Activated CD8-positive, alpha-beta memory T cell treated with anti-CD3 and anti-CD28 coated beads, Interleukin-2, amount 10 ng/mL, durations not matched to agents 7 days and 5 days (primary cell): Measurements from ENCODE around the gene RNF13. TPM values are rescaled to one million over a fixed set of nuclear protein-coding genes. Genes with fewer than 3 reads are reported as not detected.
"Not testable (repeated sequence)": the region's sequence is repeated elsewhere in the genome, so short reads cannot be mapped to it uniquely, and the experiment has no call there.

Source experiments
- ATAC-seq: fragments of 150-1000 bp; cut with Tn5 transposase; one replicate; pipeline ENCODE4 v1.10.0; 2021; ENCODE audit warnings: moderate library complexity
- CTCF ChIA-PET: fragments of 350-600 bp; sonication (Branson Sonifier 250); formaldehyde crosslinking; loops from one replicate; lab custom pipeline; 2021; ENCODE audit warnings: antibody characterized with exemption; lab: Charles Lee
- DNase-seq: peaks from one replicate; pipeline ENCODE4 v3.0.0-alpha.2; 2020
- H3K27ac Mint-ChIP-seq: one replicate; pipeline ENCODE4 v1.8.0; 2021; ENCODE audit warnings: mild to moderate bottlenecking, mixed read lengths
- H3K27me3 Mint-ChIP-seq: one replicate; pipeline ENCODE4 v1.8.0; 2021; ENCODE audit warnings: mixed read lengths
- H3K36me3 Mint-ChIP-seq: one replicate; pipeline ENCODE4 v1.8.0; 2021; ENCODE audit warnings: mild to moderate bottlenecking, mixed read lengths
- H3K4me1 Mint-ChIP-seq: one replicate; pipeline ENCODE4 v1.8.0; 2021; ENCODE audit warnings: mixed read lengths
- H3K4me3 Mint-ChIP-seq: one replicate; pipeline ENCODE4 v1.8.0; 2021; ENCODE audit warnings: mild to moderate bottlenecking, moderate library complexity, mixed read lengths
- H3K9me3 Mint-ChIP-seq: one replicate; pipeline ENCODE4 v1.8.0; 2022; ENCODE audit warnings: low read depth, mixed read lengths
- total RNA-seq, 2 experiments: library from RNA; stranded (reverse); gene quantifications; one replicate each; pipeline ENCODE4 v1.2.3, GENCODE V29; 2021

Gene RNF13
- total RNA-seq, 2 experiments from 2014 or later = 29.6 to 39.7 TPM

GRCh38 chr3:149810846-149811245, 2.2 kb upstream of the RNF13 start:
- ATAC-seq = no peak
- no peak overlapping the region for H3K27ac Mint-ChIP-seq
- CTCF ChIA-PET = interaction anchor here (1.3 to 1.5 kb wide), 2 partner anchors 9 to 38 kb away, joined by 3 read pairs; no protein-coding TSS in a partner anchor
- no peaks in the 10 kb centered on the region for H3K9me3 Mint-ChIP-seq
- H3K4me1 Mint-ChIP-seq = peaks cover 31% of the 10 kb centered on the region
- peaks cover 15% of the 10 kb centered on the region for H3K27me3 Mint-ChIP-seq
- DNase-seq = no peak
- no peak overlapping the region for H3K4me3 Mint-ChIP-seq
- peaks cover 2% of the 10 kb centered on the region for H3K36me3 Mint-ChIP-seq

- Mint-ChIP-seq H3K4me1 (peaks cover 41% of the 10 kb centered on the region), H3K27me3 (peaks cover 2% of the 10 kb centered on the region), H3K9me3 (no peaks in the 10 kb centered on the region), H3K36me3 (peaks cover 12% of the 10 kb centered on the region), H3K4me3 (peak overlapping the region; percentile 94), H3K27ac (peak overlapping the region; percentile 100)
- CTCF ChIA-PET = no interaction called here
- ATAC-seq (no peak), DNase-seq (no peak)
These were observed 830 bp upstream of the RNF13 start for GRCh38 chr3:149812165-149812605.

GRCh38 chr3:149813367-149814281, 609 bp downstream of the RNF13 start:
- Mint-ChIP-seq H3K4me3 (peak overlapping the region; percentile 94), H3K4me1 (peaks cover 51% of the 10 kb centered on the region), H3K27me3 (no peaks in the 10 kb centered on the region), H3K9me3 (no peaks in the 10 kb centered on the region), H3K27ac (peak overlapping the region; percentile 100), H3K36me3 (peaks cover 20% of the 10 kb centered on the region)
- ATAC-seq = no peak
- CTCF ChIA-PET = interaction anchor here (0.7 to 1.3 kb wide), 4 partner anchors 11 to 146 kb away, joined by 3 to 4 read pairs (median 3); no protein-coding TSS in a partner anchor
- DNase-seq = peak; percentile 47

GRCh38 chr3:149815321-149815720, 2.3 kb downstream of the RNF13 start:
- H3K4me1 Mint-ChIP-seq = peaks cover 55% of the 10 kb centered on the region
- peaks cover 28% of the 10 kb centered on the region for H3K36me3 Mint-ChIP-seq
- peaks cover under 1% of the 10 kb centered on the region for H3K9me3 Mint-ChIP-seq
- no peak for ATAC-seq
- no peak for DNase-seq
- CTCF ChIA-PET = interaction anchor here (1.2 kb wide), 2 partner anchors 63 to 144 kb away, joined by 3 to 4 read pairs; partner anchors contain the start of gene COMMD2
- no peaks in the 10 kb centered on the region for H3K27me3 Mint-ChIP-seq
- H3K27ac Mint-ChIP-seq = peak overlapping the region; percentile 32
- H3K4me3 Mint-ChIP-seq = no peak overlapping the region

- Mint-ChIP-seq H3K27me3 (no peaks in the 10 kb centered on the region), H3K4me3 (no peak overlapping the region), H3K4me1 (peaks cover 55% of the 10 kb centered on the region), H3K9me3 (peaks cover 2% of the 10 kb centered on the region), H3K36me3 (peaks cover 29% of the 10 kb centered on the region), H3K27ac (no peak overlapping the region)
- CTCF ChIA-PET = interaction anchor here (0.7 to 1.0 kb wide), 2 partner anchors 8 to 26 kb away, joined by 3 read pairs; no protein-coding TSS in a partner anchor
- DNase-seq (no peak), ATAC-seq (no peak)
These were observed 2.7 kb downstream of the RNF13 start for GRCh38 chr3:149815728-149816127.

GRCh38 chr3:149816311-149816710, 3.3 kb downstream of the RNF13 start:
- Mint-ChIP-seq H3K9me3 (peaks cover 2% of the 10 kb centered on the region), H3K36me3 (peaks cover 32% of the 10 kb centered on the region), H3K4me1 (peaks cover 55% of the 10 kb centered on the region), H3K27me3 (no peaks in the 10 kb centered on the region), H3K27ac (no peak overlapping the region), H3K4me3 (no peak overlapping the region)
- no peak for ATAC-seq
- DNase-seq = no peak
- CTCF ChIA-PET = interaction anchor here (0.7 to 1.0 kb wide), 2 partner anchors 8 to 25 kb away, joined by 3 read pairs; no protein-coding TSS in a partner anchor

- ATAC-seq (no peak), DNase-seq (no peak)
- peaks cover 53% of the 10 kb centered on the region for H3K4me1 Mint-ChIP-seq
- no peak overlapping the region for H3K4me3 Mint-ChIP-seq
- peaks cover 5% of the 10 kb centered on the region for H3K9me3 Mint-ChIP-seq
- no peaks in the 10 kb centered on the region for H3K27me3 Mint-ChIP-seq
- H3K36me3 Mint-ChIP-seq = peaks cover 39% of the 10 kb centered on the region
- CTCF ChIA-PET = interaction anchor here (4.2 kb wide), 1 partner anchor 9 kb away, joined by 24 read pairs; no protein-coding TSS in a partner anchor
- peak overlapping the region; percentile 60 for H3K27ac Mint-ChIP-seq
These were observed 4.0 kb downstream of the RNF13 start for GRCh38 chr3:149816986-149817385.

GRCh38 chr3:149819432-149819831, 6.4 kb downstream of the RNF13 start:
- ATAC-seq = no peak
- CTCF ChIA-PET = interaction anchor here (0.7 to 4.2 kb wide), 3 partner anchors 8 to 85 kb away, joined by 3 to 24 read pairs (median 3); no protein-coding TSS in a partner anchor
- H3K4me3 Mint-ChIP-seq = no peak overlapping the region
- DNase-seq = no peak
- peaks cover 48% of the 10 kb centered on the region for H3K36me3 Mint-ChIP-seq
- H3K9me3 Mint-ChIP-seq = peaks cover 7% of the 10 kb centered on the region
- no peak overlapping the region for H3K27ac Mint-ChIP-seq
- H3K4me1 Mint-ChIP-seq = peaks cover 46% of the 10 kb centered on the region
- H3K27me3 Mint-ChIP-seq = no peaks in the 10 kb centered on the region

GRCh38 chr3:149820183-149820582, 7.2 kb downstream of the RNF13 start:
- Mint-ChIP-seq H3K36me3 (peaks cover 48% of the 10 kb centered on the region), H3K4me1 (peaks cover 38% of the 10 kb centered on the region)
- CTCF ChIA-PET = interaction anchor here (0.7 to 4.2 kb wide), 3 partner anchors 9 to 86 kb away, joined by 3 to 24 read pairs (median 3); no protein-coding TSS in a partner anchor

GRCh38 chr3:149826636-149827035, 13.6 kb downstream of the RNF13 start:
- H3K9me3 Mint-ChIP-seq = peaks cover 13% of the 10 kb centered on the region
- H3K4me3 Mint-ChIP-seq = no peak overlapping the region
- H3K27ac Mint-ChIP-seq = no peak overlapping the region
- CTCF ChIA-PET = no interaction called here
- H3K4me1 Mint-ChIP-seq = peaks cover 2% of the 10 kb centered on the region
- peaks cover 34% of the 10 kb centered on the region for H3K36me3 Mint-ChIP-seq
- DNase-seq (no peak), ATAC-seq (no peak)
- no peaks in the 10 kb centered on the region for H3K27me3 Mint-ChIP-seq

More at GRCh38 chr3:149820183-149820582, 7.2 kb downstream of the RNF13 start:
- Mint-ChIP-seq H3K27me3 (no peaks in the 10 kb centered on the region), H3K4me3 (no peak overlapping the region), H3K9me3 (peaks cover 7% of the 10 kb centered on the region), H3K27ac (no peak overlapping the region)
- ATAC-seq (no peak), DNase-seq (no peak)

GRCh38 chr3:149828390-149828789, 15.4 kb downstream of the RNF13 start:
- H3K27ac Mint-ChIP-seq = no peak overlapping the region
- H3K27me3 Mint-ChIP-seq = no peaks in the 10 kb centered on the region
- peaks cover 37% of the 10 kb centered on the region for H3K36me3 Mint-ChIP-seq
- peaks cover 2% of the 10 kb centered on the region for H3K4me1 Mint-ChIP-seq
- peaks cover 19% of the 10 kb centered on the region for H3K9me3 Mint-ChIP-seq
- CTCF ChIA-PET = no interaction called here
- no peak for ATAC-seq
- DNase-seq = no peak
- H3K4me3 Mint-ChIP-seq = no peak overlapping the region

GRCh38 chr3:149829631-149830030, 16.6 kb downstream of the RNF13 start:
- peaks cover 45% of the 10 kb centered on the region for H3K36me3 Mint-ChIP-seq
- H3K9me3 Mint-ChIP-seq = peaks cover 28% of the 10 kb centered on the region

GRCh38 chr3:149830902-149831301, 17.9 kb downstream of the RNF13 start:
- CTCF ChIA-PET = no interaction called here
- Mint-ChIP-seq H3K27me3 (no peaks in the 10 kb centered on the region), H3K9me3 (peaks cover 36% of the 10 kb centered on the region), H3K4me1 (no peaks in the 10 kb centered on the region), H3K27ac (no peak overlapping the region), H3K36me3 (peaks cover 53% of the 10 kb centered on the region), H3K4me3 (no peak overlapping the region)
- no peak for ATAC-seq
- no peak for DNase-seq

More at GRCh38 chr3:149829631-149830030, 16.6 kb downstream of the RNF13 start:
- H3K27me3 Mint-ChIP-seq, H3K4me1 Mint-ChIP-seq, CTCF ChIA-PET, H3K4me3 Mint-ChIP-seq, DNase-seq, H3K27ac Mint-ChIP-seq, ATAC-seq: not testable (repeated sequence)
